GM12878 (cell line): ENCODE data around the gene AGBL5. TPM values are rescaled to one million over a fixed set of nuclear protein-coding genes. Genes with fewer than 3 reads are reported as not detected.

Experiments used
- ATAC-seq: fragments of 200-7000 bp; cut with Tn5 transposase; 3 replicates; pipeline ENCODE4 v1.9.1; 2020; ENCODE audit warnings: mild to moderate bottlenecking, moderate library complexity
- BruUV-seq: library from RNA; stranded (reverse); fragments of 400-500 nt; replicated peaks from 2 replicates; lab custom pipeline; 2021; lab: Mats Ljungman, UMichigan
- CTCF ChIA-PET: fragments of 300-600 bp; sonication (Branson Sonifier 250); formaldehyde crosslinking; extraction: SDS; loops from one replicate; lab custom pipeline; 2021; ENCODE audit warnings: inconsistent platforms; lab: Yijun Ruan, JAX
- POLR2A ChIA-PET: fragments of 350-600 bp; formaldehyde crosslinking; extraction: SDS; loops from one replicate; lab custom pipeline; 2021; ENCODE audit warnings: inconsistent platforms; lab: Charles Lee
- RAD21 ChIA-PET: fragments of 300-600 bp; sonication (Branson Sonifier 250); formaldehyde crosslinking; loops from one replicate; lab custom pipeline; 2023; ENCODE audit warnings: antibody characterized with exemption; ENCODE audit not compliant: unreplicated experiment; lab: Charles Lee
- SMC1A ChIA-PET: fragments of 300-600 bp; sonication (Branson Sonifier 250); formaldehyde crosslinking; loops from one replicate; lab custom pipeline; 2023; ENCODE audit not compliant: unreplicated experiment, uncharacterized antibody; lab: Charles Lee
- DNase-seq: peaks from one replicate; pipeline ENCODE4 v3.0.0-alpha.2; 2011; ENCODE audit warnings: low read depth, low spot score
- FAIRE-seq: peaks from 3 replicates; lab custom pipeline; 2011; peaks lifted over from hg19 to GRCh38; lab: Jason Lieb, UNC
- H2AFZ ChIP-seq: 2 replicates; pipeline ENCODE4 v1.6.0; 2011; ENCODE audit warnings: low read depth, low read length, control low read depth; ENCODE audit not compliant: control insufficient read depth
- H3K27ac ChIP-seq: 2 replicates; pipeline ENCODE4 v1.5.1; 2011; ENCODE audit warnings: control low read depth; ENCODE audit not compliant: control insufficient read depth, insufficient read depth
- H3K27me3 ChIP-seq, 2 experiments: replicated peaks in 1 of 2; 2 replicates each; pipeline versions ENCODE4 v1.6.0 to v1.6.1; 2011; ENCODE audit warnings: low read length in 1 of 2; ENCODE audit not compliant: control insufficient read depth in 2 of 2, insufficient read depth in 2 of 2
- H3K36me3 ChIP-seq, 2 experiments: 2 replicates each; pipeline ENCODE4 v1.5.1; 2011; ENCODE audit warnings: low read length in 1 of 2; ENCODE audit not compliant: control insufficient read depth in 2 of 2, insufficient read depth in 2 of 2
- H3K4me1 ChIP-seq: 2 replicates; pipeline ENCODE4 v1.6.1; 2011; ENCODE audit warnings: mild to moderate bottlenecking, low read length, moderate library complexity, mixed read lengths; ENCODE audit not compliant: control insufficient read depth, insufficient read depth
- H3K4me2 ChIP-seq: 2 replicates; pipeline ENCODE4 v1.6.0; 2011; ENCODE audit warnings: control low read depth; ENCODE audit not compliant: control insufficient read depth, insufficient read depth
- H3K4me3 ChIP-seq: fragments of 200-600 bp; sonication (generic); 2 replicates; pipeline ENCODE4 v1.5.1; 2016
- H3K79me2 ChIP-seq: 2 replicates; pipeline ENCODE4 v1.6.0; 2011; ENCODE audit warnings: low read length; ENCODE audit not compliant: control insufficient read depth, insufficient read depth
- H3K9ac ChIP-seq: 2 replicates; pipeline ENCODE4 v1.8.0; 2011; ENCODE audit warnings: low read length, control low read depth, mixed read lengths; ENCODE audit not compliant: control insufficient read depth, insufficient read depth
- H3K9me3 ChIP-seq: replicated peaks from 3 replicates; pipeline ENCODE4 v1.5.1; 2011; ENCODE audit warnings: mild to moderate bottlenecking, low read length; ENCODE audit not compliant: control insufficient read depth, insufficient read depth
- H4K20me1 ChIP-seq: 2 replicates; pipeline ENCODE4 v1.6.0; 2011; ENCODE audit not compliant: control insufficient read depth, insufficient read depth
- BRCA1 ChIP-seq: IDR thresholded peaks from 2 replicates; pipeline ENCODE4 v1.6.1; 2011; ENCODE audit warnings: low read depth, low read length, improper control_type of control experiment
- CBFB ChIP-seq: IDR thresholded peaks from 2 replicates; pipeline ENCODE4 v1.6.1; 2016; ENCODE audit warnings: antibody characterized with exemption, low read depth
- CBX3 ChIP-seq: fragments of 200-600 bp; sonication (generic); IDR thresholded peaks from 2 replicates; pipeline ENCODE4 v1.6.1; 2016; ENCODE audit warnings: low read depth, borderline replicate concordance
- CTCF ChIP-seq, 3 experiments: IDR thresholded peaks in 2 of 3; conservative IDR thresholded peaks in 1 of 3; 2 replicates each; pipeline ENCODE4 v1.5.1; 2011; ENCODE audit warnings: low read depth in 3 of 3, low read length in 3 of 3, mild to moderate bottlenecking in 3 of 3, control low read depth in 2 of 3, moderate library complexity in 2 of 3, inconsistent platforms in 1 of 3, mixed read lengths in 1 of 3; ENCODE audit not compliant: control insufficient read depth in 2 of 3, insufficient read depth in 1 of 3; ENCODE audit errors: extremely low read depth in 1 of 3
- EED ChIP-seq: sonication (generic); IDR thresholded peaks from 2 replicates; pipeline ENCODE4 v1.6.1; 2016; ENCODE audit warnings: antibody characterized with exemption, low read depth
- HDAC6 ChIP-seq: fragments of 200-600 bp; sonication (generic); IDR thresholded peaks from one replicate; pipeline ENCODE4 v1.8.0; 2017; ENCODE audit warnings: antibody characterized with exemption; ENCODE audit not compliant: unreplicated experiment
- KAT2A ChIP-seq: conservative IDR thresholded peaks from 2 replicates; pipeline ENCODE4 v1.6.1; 2011; ENCODE audit warnings: low read depth, low read length; ENCODE audit not compliant: control insufficient read depth
- RAD21 ChIP-seq: IDR thresholded peaks from 2 replicates; pipeline ENCODE4 v1.6.1; 2011; ENCODE audit warnings: mild to moderate bottlenecking, low read depth, low read length, moderate library complexity; ENCODE audit not compliant: insufficient read depth
- RELA ChIP-seq: fragments of 450-650 bp; IDR thresholded peaks from 2 replicates; pipeline ENCODE4 v1.8.0; 2014; ENCODE audit warnings: borderline replicate concordance; ENCODE audit not compliant: partially characterized antibody
- RFX5 ChIP-seq: IDR thresholded peaks from 2 replicates; pipeline ENCODE4 v1.6.1; 2011; ENCODE audit warnings: low read depth, low read length, improper control_type of control experiment
- SMAD5 ChIP-seq: IDR thresholded peaks from 2 replicates; pipeline ENCODE4 v1.6.1; 2016; ENCODE audit warnings: antibody characterized with exemption, low read depth
- SMC3 ChIP-seq: IDR thresholded peaks from 2 replicates; pipeline ENCODE4 v1.6.1; 2011; ENCODE audit warnings: low read length, improper control_type of control experiment, borderline replicate concordance
- SREBF2 ChIP-seq: IDR thresholded peaks from 2 replicates; pipeline ENCODE4 v1.6.1; 2012; ENCODE audit warnings: mild to moderate bottlenecking, low read length
- YY1 ChIP-seq: IDR thresholded peaks from 2 replicates; pipeline ENCODE4 v1.6.1; 2011; ENCODE audit warnings: low read depth, mild to moderate bottlenecking, low read length
- WGBS: methylation state at CpG from one replicate; pipeline ENCODE4 v1.1.6; 2016; ENCODE audit warnings: low lambda C conversion rate; ENCODE audit not compliant: insufficient replicate concordance, insufficient coverage; ENCODE audit errors: missing lambda C conversion rate; 5-methylcytosine and 5-hydroxymethylcytosine counted together
- in situ Hi-C: fragments of 300-500 bp; cut with MboI; formaldehyde crosslinking; loops from 9 replicates; pipeline ENCODE4 v1.14.3; 2018; ENCODE audit warnings: mixed read lengths
- intact Hi-C: fragments of 100-400 bp; cut with micrococcal nuclease; formaldehyde crosslinking; loops from one replicate; pipeline ENCODE4 v1.14.2; 2022; ENCODE audit not compliant: unreplicated experiment
- polyA plus RNA-seq, 11 experiments: library from polyadenylated mRNA; depleted of rRNA in 4 of 11; unstranded in 6 of 11; stranded (reverse) in 5 of 11; fragments of >200 nt; fragmentation: Nextera tagmentation in 4 of 11; fragmentation: Illumina TruSeq in 1 of 11; extraction: Ambion mirVana in 4 of 11; extraction: Trizol in 1 of 11; gene quantifications; 1 replicate in 1 of 11; 2 replicates in 10 of 11; pipeline versions ENCODE4 v1.2.1 to v1.2.3, GENCODE V29; 2011 to 2016; ENCODE audit warnings: inconsistent platforms in 2 of 11, missing spikeins in 2 of 11, low read depth in 1 of 11
- total RNA-seq, 4 experiments: library from RNA; depleted of rRNA in 3 of 4; stranded (reverse); fragments of >200 nt in 3 of 4; fragmentation: Illumina TruSeq in 1 of 4; extraction: Trizol in 1 of 4; gene quantifications; 2 replicates each; pipeline versions ENCODE4 v1.2.1 to v1.2.3, GENCODE V29; 2013 to 2021

AGBL5 gene
- total and polyA plus RNA-seq, 10 of the 15 experiments (the other 5 are each of a cell fraction or from before 2014, with no cell fraction given) = 1.9 to 28.5 (median 19.5) TPM

GRCh38 chr2:27014771-27015433 is 36.6 kb upstream of the AGBL5 start (continued):
- TF ChIP-seq RELA = no peak
- no peak for TF ChIP-seq EED
- no peak for TF ChIP-seq CBFB

- CTCF ChIA-PET = interaction anchor here (0.6 to 9.9 kb wide), 26 partner anchors 9 to 285 kb away, joined by 3 to 153 read pairs (median 4); partner anchors contain the start of genes KHK and MAPRE3
- Histone ChIP-seq H2AFZ (no peak overlapping the region), H3K4me2 (no peak overlapping the region), H3K79me2 (no peaks in the 10 kb centered on the region), H3K27ac (no peak overlapping the region), H3K9ac (no peak overlapping the region), H3K4me3 (no peak overlapping the region), H3K27me3 (no peaks in the 10 kb centered on the region), H3K36me3 (no peaks in the 10 kb centered on the region; a peak in 1 of 4 replicates), H3K9me3 (no peaks in the 10 kb centered on the region), H3K4me1 (no peaks in the 10 kb centered on the region), H4K20me1 (no peaks in the 10 kb centered on the region)
- RAD21 ChIA-PET = interaction anchor here (0.6 to 2.9 kb wide), 6 partner anchors 51 to 263 kb away, joined by 3 to 34 read pairs (median 4); no protein-coding TSS in a partner anchor
- DNase-seq (no peak), FAIRE-seq (peak; percentile 61), ATAC-seq (peak; percentile 77)
- SMC1A ChIA-PET = interaction anchor here (0.9 to 4.3 kb wide), 10 partner anchors 9 to 171 kb away, joined by 3 to 61 read pairs (median 4); partner anchors contain the start of gene AGBL5
- WGBS = 52% methylated on average over 3 of the region's 3 CpGs
- POLR2A ChIA-PET = interaction anchor here (0.5 to 0.6 kb wide), 4 partner anchors 10 to 262 kb away, joined by 3 to 7 read pairs (median 4); no protein-coding TSS in a partner anchor
- TF ChIP-seq HDAC6 (no peak), CBX3 (no peak), SMC3 (peak; percentile 48; the same call in 1 of the 2 replicates), CTCF (IDR thresholded peaks at IDR 0.05 in 2 of 3, conservative IDR thresholded peaks at IDR 0.05 in 1 of 3; ENCODE audit: control insufficient read depth in 2 of 3, extremely low read depth in 1 of 3, insufficient read depth in 1 of 3, low read depth in 3 of 3, low read length in 3 of 3) (peak; percentile 58 to 66 (median 58)), YY1 (peak; percentile 27; the same call in 1 of the 2 replicates), BRCA1 (no peak), SMAD5 (no peak), RFX5 (no peak), SREBF2 (no peak), RAD21 (peak; percentile 74), EED (no peak), KAT2A (no peak)
- no TSS peak for BruUV-seq
- intact Hi-C loops = loop anchor here (1.0 to 10.0 kb wide), 2 partner anchors 56 to 172 kb away; partner anchors contain the start of gene DPYSL5
- in situ Hi-C loops = no loop called here
Measured at GRCh38 chr2:27016801-27017325, 34.6 kb upstream of the AGBL5 start.
